Measurements from ENCODE around the gene MAP3K2. TPM values are rescaled to one million over a fixed set of nuclear protein-coding genes. Genes with fewer than 3 reads are reported as not detected.

MAP3K2 gene
- total and polyA plus RNA-seq, 2 donors (not counting 3 experiments of a cell fraction or from before 2014, with no cell fraction given): 3.4 to 25.7 TPM

- Histone ChIP-seq H4K20me1 (replicated peaks; ENCODE audit: control insufficient read depth, extremely low read depth, insufficient read depth, low read length) (no peaks in the 10 kb centered on the region), H2AFZ (ENCODE audit: low read depth, low read length) (no peak overlapping the region), H3K36me3 (ENCODE audit: control insufficient read depth in 2 of 2, extremely low read depth in 1 of 2, insufficient read depth in 2 of 2, low read length in 2 of 2) (no peaks in the 10 kb centered on the region), H3K9ac (replicated peaks; ENCODE audit: extremely low read depth, insufficient read depth, low read length) (no peak overlapping the region), H3K4me2 (ENCODE audit: insufficient read depth, low read length) (no peak overlapping the region), H3K79me2 (ENCODE audit: control insufficient read depth, insufficient read depth, low read length) (no peaks in the 10 kb centered on the region), H3K27me3 (ENCODE audit: control insufficient read depth in 2 of 2, insufficient read depth in 2 of 2, low read length in 2 of 2) (peaks cover 10 to 20% of the 10 kb centered on the region in 2 experiments), H3K9me3 (replicated peaks; ENCODE audit: control insufficient read depth, insufficient read depth, low read length) (no peaks in the 10 kb centered on the region), H3K4me3 (replicated peaks in 1 of 3; ENCODE audit: insufficient read depth in 1 of 3, low read depth in 1 of 3, low read length in 3 of 3) (no peak overlapping the region), H3K27ac (ENCODE audit: insufficient read depth, low read depth, low read length) (no peak overlapping the region), H3K4me1 (ENCODE audit: control insufficient read depth, extremely low read depth, insufficient read depth, low read length) (peaks cover 4% of the 10 kb centered on the region), H3K9me1 (replicated peaks; ENCODE audit: control insufficient read depth, extremely low read depth, insufficient read depth, low read length) (no peaks in the 10 kb centered on the region)
- no peak for DNase-seq (ENCODE audit: low read depth, low spot score)
- intact Hi-C loops (cut with micrococcal nuclease) (loop anchor here (5.0 kb wide), 1 partner anchor 35 kb away; the partner anchor contains the start of gene MAP3K2), dilution Hi-C loops (cut with MboI; ENCODE audit: extremely low pct_ligation_motif_present, low sequenced_read_pairs) (no loop called here)
- no peak for FAIRE-seq
- ChIA-PET CTCF (interaction anchor here (1.6 kb wide), 1 partner anchor 14 kb away, joined by 4 read pairs; no protein-coding TSS in a partner anchor), POLR2A (no interaction called here)
- TF ChIP-seq, protein P1, sequence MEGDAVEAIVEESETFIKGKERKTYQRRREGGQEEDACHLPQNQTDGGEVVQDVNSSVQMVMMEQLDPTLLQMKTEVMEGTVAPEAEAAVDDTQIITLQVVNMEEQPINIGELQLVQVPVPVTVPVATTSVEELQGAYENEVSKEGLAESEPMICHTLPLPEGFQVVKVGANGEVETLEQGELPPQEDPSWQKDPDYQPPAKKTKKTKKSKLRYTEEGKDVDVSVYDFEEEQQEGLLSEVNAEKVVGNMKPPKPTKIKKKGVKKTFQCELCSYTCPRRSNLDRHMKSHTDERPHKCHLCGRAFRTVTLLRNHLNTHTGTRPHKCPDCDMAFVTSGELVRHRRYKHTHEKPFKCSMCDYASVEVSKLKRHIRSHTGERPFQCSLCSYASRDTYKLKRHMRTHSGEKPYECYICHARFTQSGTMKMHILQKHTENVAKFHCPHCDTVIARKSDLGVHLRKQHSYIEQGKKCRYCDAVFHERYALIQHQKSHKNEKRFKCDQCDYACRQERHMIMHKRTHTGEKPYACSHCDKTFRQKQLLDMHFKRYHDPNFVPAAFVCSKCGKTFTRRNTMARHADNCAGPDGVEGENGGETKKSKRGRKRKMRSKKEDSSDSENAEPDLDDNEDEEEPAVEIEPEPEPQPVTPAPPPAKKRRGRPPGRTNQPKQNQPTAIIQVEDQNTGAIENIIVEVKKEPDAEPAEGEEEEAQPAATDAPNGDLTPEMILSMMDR (IDR thresholded peaks at IDR 0.05; ENCODE audit: extremely low read depth in 1 of 2, insufficient read depth in 1 of 2, low read depth in 1 of 2, low read length in 2 of 2): no peak
- no peak for TF ChIP-seq POLR2AphosphoS5 (IDR thresholded peaks at IDR 0.05; ENCODE audit: insufficient read depth, low read depth, low read length)
- no peak for TF ChIP-seq MYC (IDR thresholded peaks at IDR 0.05; ENCODE audit: low read depth, low read length)
- no peak for TF ChIP-seq FOS (IDR thresholded peaks at IDR 0.05; ENCODE audit: borderline replicate concordance, insufficient read depth, low read length)
- TF ChIP-seq POLR2A (IDR thresholded peaks at IDR 0.05; ENCODE audit: low read depth, low read length): no peak
- no peak for TF ChIP-seq MAX (IDR thresholded peaks at IDR 0.05; ENCODE audit: insufficient read depth, insufficient read length)
- TF ChIP-seq JUN (IDR thresholded peaks at IDR 0.05; ENCODE audit: borderline replicate concordance, insufficient read depth, insufficient read length, low read depth): no peak
- TF ChIP-seq EZH2 (IDR thresholded peaks at IDR 0.05; ENCODE audit: borderline replicate concordance, low read depth, low read length, severe bottlenecking): no peak
- no peak for TF ChIP-seq GATA2 (IDR thresholded peaks at IDR 0.05; ENCODE audit: insufficient read depth, insufficient read length, low read depth, low read length)
- no TSS peak for BruUV-seq (replicated peaks)
Observed at GRCh38 chr2:127421871-127422558, 34.2 kb upstream of the MAP3K2 start.
